Measurements from ENCODE around the gene CLEC4M. TPM values are rescaled to one million over a fixed set of nuclear protein-coding genes. Genes with fewer than 3 reads are reported as not detected.
"Not testable (repeated sequence)": the region's sequence is repeated elsewhere in the genome, so short reads cannot be mapped to it uniquely, and the experiment has no call there.

CLEC4M gene
- polyA plus RNA-seq, 1 donor: 0.14 TPM

GRCh38 chr19:7808108-7808507, 45.1 kb downstream of the CLEC4M start:
- no peak for DNase-seq (ENCODE audit: low read depth)

- DNase-seq (ENCODE audit: low read depth): no peak
Observed at GRCh38 chr19:7811989-7812388, 48.9 kb downstream of the CLEC4M start.

- no peak for DNase-seq (ENCODE audit: low read depth)
Observed at GRCh38 chr19:7815325-7815724, 52.3 kb downstream of the CLEC4M start.

GRCh38 chr19:7816040-7816439, 53.0 kb downstream of the CLEC4M start:
- DNase-seq (ENCODE audit: low read depth): not testable (repeated sequence)

- no peak for DNase-seq (ENCODE audit: low read depth)
Observed at GRCh38 chr19:7817801-7818200, 54.8 kb downstream of the CLEC4M start.

- no peak for DNase-seq (ENCODE audit: low read depth)
Observed at GRCh38 chr19:7818806-7819205, 55.8 kb downstream of the CLEC4M start.

Other genes starting within 250 kb of the CLEC4M start
- 53.0 TPM for gene ZNF358, start 247.1 kb upstream of the CLEC4M start, polyA plus RNA-seq (ENCODE audit: insufficient read length)
- 14.2 TPM for gene MCOLN1, start 240.6 kb upstream of the CLEC4M start, polyA plus RNA-seq (ENCODE audit: insufficient read length)
- gene PNPLA6, start 227.5 kb upstream of the CLEC4M start, polyA plus RNA-seq (ENCODE audit: insufficient read length): 31.5 TPM
- gene CAMSAP3, start 167.4 kb upstream of the CLEC4M start, polyA plus RNA-seq (ENCODE audit: insufficient read length): 0.14 TPM
- 20.4 TPM for gene XAB2, start 133.7 kb upstream of the CLEC4M start, polyA plus RNA-seq (ENCODE audit: insufficient read length)
- 61.0 TPM for gene PET100, start 133.4 kb upstream of the CLEC4M start, polyA plus RNA-seq (ENCODE audit: insufficient read length)
- not detected for gene PCP2, start 129.5 kb upstream of the CLEC4M start, polyA plus RNA-seq (ENCODE audit: insufficient read length)
- gene STXBP2, start 126.1 kb upstream of the CLEC4M start, polyA plus RNA-seq (ENCODE audit: insufficient read length): 4.0 TPM
- 3.0 TPM for gene RETN, start 94.2 kb upstream of the CLEC4M start, polyA plus RNA-seq (ENCODE audit: insufficient read length)
- 0.14 TPM for gene MCEMP1, start 86.2 kb upstream of the CLEC4M start, polyA plus RNA-seq (ENCODE audit: insufficient read length)
- gene TRAPPC5, start 82.4 kb upstream of the CLEC4M start, polyA plus RNA-seq (ENCODE audit: insufficient read length): 36.6 TPM
- gene FCER2, start 61.1 kb upstream of the CLEC4M start, polyA plus RNA-seq (ENCODE audit: insufficient read length): 0.78 TPM
- gene CLEC4G, start 31.1 kb upstream of the CLEC4M start, polyA plus RNA-seq (ENCODE audit: insufficient read length): 0.10 TPM
- 2.3 TPM for gene CD209, start 15.7 kb upstream of the CLEC4M start, polyA plus RNA-seq (ENCODE audit: insufficient read length)
- gene EVI5L, start 67.0 kb downstream of the CLEC4M start, polyA plus RNA-seq (ENCODE audit: insufficient read length): 13.4 TPM
- gene PRR36, start 111.1 kb downstream of the CLEC4M start, polyA plus RNA-seq (ENCODE audit: insufficient read length): 0.27 TPM
- 0.23 TPM for gene LRRC8E, start 125.3 kb downstream of the CLEC4M start, polyA plus RNA-seq (ENCODE audit: insufficient read length)
- 23.3 TPM for gene MAP2K7, start 140.6 kb downstream of the CLEC4M start, polyA plus RNA-seq (ENCODE audit: insufficient read length)
- 0.24 TPM for gene TGFBR3L, start 151.6 kb downstream of the CLEC4M start, polyA plus RNA-seq (ENCODE audit: insufficient read length)
- 18.1 TPM for gene SNAPC2, start 157.1 kb downstream of the CLEC4M start, polyA plus RNA-seq (ENCODE audit: insufficient read length)
- 2.0 TPM for gene CTXN1, start 162.9 kb downstream of the CLEC4M start, polyA plus RNA-seq (ENCODE audit: insufficient read length)
- 52.7 TPM for gene TIMM44, start 180.4 kb downstream of the CLEC4M start, polyA plus RNA-seq (ENCODE audit: insufficient read length)
- gene ELAVL1, start 242.4 kb downstream of the CLEC4M start, polyA plus RNA-seq (ENCODE audit: insufficient read length): 44.5 TPM